AG04449 (cell line): ENCODE results near the gene ATXN2.

ENCODE experiments used
- CTCF ChIA-PET: fragments of 350-600 bp; formaldehyde crosslinking; extraction: SDS; loops from one replicate; lab custom pipeline; 2021; ENCODE audit warnings: antibody characterized with exemption; lab: Yijun Ruan, JAX
- POLR2A ChIA-PET: fragments of 400-600, 350-600 bp; formaldehyde crosslinking; extraction: SDS; loops from one replicate; lab custom pipeline; 2020; ENCODE audit warnings: antibody characterized with exemption, inconsistent platforms; lab: Yijun Ruan, JAX
- DNase-seq: peaks from one replicate; pipeline ENCODE4 v3.0.0-alpha.2; 2010; ENCODE audit warnings: low read depth, low spot score
- H3K4me3 ChIP-seq: 2 replicates; pipeline ENCODE4 v1.5.1; 2011; ENCODE audit warnings: low read depth, mild to moderate bottlenecking, control low read depth, low read length
- TF ChIP-seq, protein P1 (sequence below): IDR thresholded peaks from one replicate; pipeline ENCODE4 v1.5.1; 2011; ENCODE audit warnings: mild to moderate bottlenecking, moderate library complexity, low read length, control low read depth, inconsistent platforms; ENCODE audit not compliant: insufficient read depth; ENCODE audit errors: missing control alignments

Gene ATXN2

DNA sequence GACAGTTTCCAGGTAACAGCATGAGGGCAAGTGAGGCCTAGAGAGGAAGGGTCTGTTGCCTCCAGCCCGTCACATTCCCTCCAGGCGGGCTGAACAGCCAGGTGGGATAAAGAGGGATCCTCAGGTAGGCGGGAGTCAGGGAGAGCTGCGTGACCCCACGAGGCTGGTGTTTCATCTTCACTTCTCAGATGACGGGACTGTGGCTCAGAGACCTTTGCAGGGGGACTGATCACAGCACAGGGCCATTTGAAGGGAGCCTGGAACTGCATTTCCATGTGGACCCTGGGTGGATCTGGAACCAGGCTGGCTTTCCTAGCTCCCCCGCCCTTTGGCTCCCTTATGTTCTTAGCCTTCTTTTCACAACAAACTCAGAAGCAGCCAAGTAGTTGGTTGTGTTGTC, 156.0 kb downstream of the ATXN2 start:
- TF ChIP-seq, protein P1, sequence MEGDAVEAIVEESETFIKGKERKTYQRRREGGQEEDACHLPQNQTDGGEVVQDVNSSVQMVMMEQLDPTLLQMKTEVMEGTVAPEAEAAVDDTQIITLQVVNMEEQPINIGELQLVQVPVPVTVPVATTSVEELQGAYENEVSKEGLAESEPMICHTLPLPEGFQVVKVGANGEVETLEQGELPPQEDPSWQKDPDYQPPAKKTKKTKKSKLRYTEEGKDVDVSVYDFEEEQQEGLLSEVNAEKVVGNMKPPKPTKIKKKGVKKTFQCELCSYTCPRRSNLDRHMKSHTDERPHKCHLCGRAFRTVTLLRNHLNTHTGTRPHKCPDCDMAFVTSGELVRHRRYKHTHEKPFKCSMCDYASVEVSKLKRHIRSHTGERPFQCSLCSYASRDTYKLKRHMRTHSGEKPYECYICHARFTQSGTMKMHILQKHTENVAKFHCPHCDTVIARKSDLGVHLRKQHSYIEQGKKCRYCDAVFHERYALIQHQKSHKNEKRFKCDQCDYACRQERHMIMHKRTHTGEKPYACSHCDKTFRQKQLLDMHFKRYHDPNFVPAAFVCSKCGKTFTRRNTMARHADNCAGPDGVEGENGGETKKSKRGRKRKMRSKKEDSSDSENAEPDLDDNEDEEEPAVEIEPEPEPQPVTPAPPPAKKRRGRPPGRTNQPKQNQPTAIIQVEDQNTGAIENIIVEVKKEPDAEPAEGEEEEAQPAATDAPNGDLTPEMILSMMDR, result no peak
- POLR2A ChIA-PET, result no interaction called here
- H3K4me3 ChIP-seq, result no peak overlapping the region
- CTCF ChIA-PET, result interaction anchor here (1.0 to 33.6 kb wide), 7 partner anchors 8 to 41 kb away, joined by 3 to 899 read pairs (median 5); partner anchors contain the start of gene SH2B3
- no peak for DNase-seq

DNA sequence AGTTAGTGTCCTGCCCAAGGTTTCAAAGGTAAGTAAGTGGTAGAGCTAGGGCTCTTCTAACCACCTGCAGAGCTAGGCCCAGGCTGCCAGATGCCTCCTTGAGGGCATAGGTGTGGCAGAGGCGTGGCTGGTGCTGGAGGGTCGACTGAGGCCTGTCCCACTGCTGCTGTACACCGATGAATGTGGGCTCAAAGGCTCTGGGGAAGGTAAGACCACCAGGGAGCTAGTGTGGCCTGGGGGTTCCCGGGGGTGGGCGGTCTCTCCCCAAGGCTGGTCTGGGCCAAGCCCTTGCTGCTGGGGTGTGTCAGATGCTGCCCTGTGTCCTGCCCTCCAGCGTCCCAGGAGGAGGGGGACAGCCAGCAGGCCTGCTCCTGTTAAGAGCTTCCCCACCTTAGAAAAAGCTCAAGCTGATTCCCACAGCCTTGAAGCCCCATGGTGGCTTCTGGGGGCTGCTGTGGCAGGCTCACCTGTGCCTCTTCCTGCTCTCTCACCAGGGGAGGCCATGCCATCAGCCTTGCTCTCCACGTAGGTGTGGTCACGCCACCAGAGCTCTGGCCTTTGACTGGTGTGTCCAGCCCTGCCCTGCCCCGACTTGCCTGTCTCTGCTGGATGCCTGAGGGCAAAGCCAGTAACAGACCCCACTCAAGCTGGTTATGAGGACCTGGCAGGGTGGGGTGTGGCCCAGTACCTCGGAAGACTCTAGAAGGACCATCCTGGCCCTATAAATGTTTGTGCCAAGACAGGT, 156.6 kb downstream of the ATXN2 start:
- no peak overlapping the region for H3K4me3 ChIP-seq
- CTCF ChIA-PET, result interaction anchor here (1.0 to 33.6 kb wide), 7 partner anchors 8 to 40 kb away, joined by 3 to 899 read pairs (median 5); partner anchors contain the start of gene SH2B3
- TF ChIP-seq, protein P1, result no peak
- POLR2A ChIA-PET, result no interaction called here
- DNase-seq, result no peak

DNA sequence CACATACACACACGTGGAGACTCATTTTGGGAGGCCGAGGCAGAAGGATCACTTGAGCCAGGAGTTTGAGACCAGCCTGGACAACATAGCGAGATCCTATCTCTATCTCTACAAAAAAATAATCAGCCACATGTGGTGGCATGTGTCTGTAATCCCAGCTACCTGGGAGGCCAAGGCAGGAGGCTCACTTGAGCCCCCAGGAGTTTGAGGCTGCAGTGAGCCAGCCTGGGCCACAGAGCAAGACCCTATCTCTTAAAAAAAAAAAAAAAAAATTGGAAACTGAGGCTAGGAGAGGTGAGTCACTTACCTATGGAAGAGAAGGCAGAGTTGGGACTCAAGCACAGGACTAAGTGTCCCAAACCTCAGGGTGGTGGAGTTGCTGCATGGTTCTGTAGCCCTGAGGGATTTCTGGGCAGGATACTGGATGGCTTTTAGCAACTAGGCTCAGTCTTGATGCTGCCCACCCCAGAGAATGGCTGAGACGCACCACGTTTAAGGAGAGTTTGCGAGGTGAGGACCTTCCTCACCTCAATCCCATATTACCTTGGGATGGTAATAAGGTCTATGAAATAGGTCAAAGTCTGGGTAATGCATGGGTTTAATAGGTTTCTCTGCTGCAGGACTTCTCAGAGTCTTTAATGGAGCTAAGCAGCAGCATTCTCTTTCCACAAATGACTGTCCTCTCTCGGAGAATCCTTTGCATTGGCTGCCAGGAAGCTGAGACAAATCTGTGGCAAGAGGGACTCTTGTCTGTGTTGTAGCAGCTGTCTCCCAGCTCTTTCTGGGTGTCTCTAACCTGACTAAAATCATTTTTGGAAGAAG, 157.8 kb downstream of the ATXN2 start:
- no peak overlapping the region for H3K4me3 ChIP-seq
- TF ChIP-seq, protein P1, result no peak
- ChIA-PET CTCF (interaction anchor here (1.8 to 33.6 kb wide), 3 partner anchors 12 to 39 kb away, joined by 5 to 899 read pairs (median 158); partner anchors contain the start of gene SH2B3), POLR2A (no interaction called here)
- no peak for DNase-seq

DNA sequence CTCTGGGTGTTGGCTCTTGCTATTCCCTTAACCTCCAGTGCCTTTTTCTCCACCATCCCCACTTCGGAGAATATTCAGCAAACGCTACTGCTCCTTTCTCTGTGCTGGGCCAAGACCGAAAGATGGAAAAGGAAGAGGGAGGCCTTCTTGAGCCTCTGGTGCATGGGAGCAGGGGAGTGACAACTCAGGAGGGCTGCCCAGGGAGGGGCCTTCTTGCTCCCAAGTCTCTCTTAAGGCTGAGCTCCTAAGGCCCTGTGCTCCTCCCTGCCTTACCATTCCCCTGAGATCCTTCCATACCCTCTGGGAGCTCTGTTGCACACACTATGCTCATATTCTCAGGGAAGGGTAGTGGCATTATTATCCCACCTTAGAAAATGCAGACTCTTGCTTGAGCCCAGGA, 158.5 kb downstream of the ATXN2 start:
- POLR2A ChIA-PET, result no interaction called here

DNA sequence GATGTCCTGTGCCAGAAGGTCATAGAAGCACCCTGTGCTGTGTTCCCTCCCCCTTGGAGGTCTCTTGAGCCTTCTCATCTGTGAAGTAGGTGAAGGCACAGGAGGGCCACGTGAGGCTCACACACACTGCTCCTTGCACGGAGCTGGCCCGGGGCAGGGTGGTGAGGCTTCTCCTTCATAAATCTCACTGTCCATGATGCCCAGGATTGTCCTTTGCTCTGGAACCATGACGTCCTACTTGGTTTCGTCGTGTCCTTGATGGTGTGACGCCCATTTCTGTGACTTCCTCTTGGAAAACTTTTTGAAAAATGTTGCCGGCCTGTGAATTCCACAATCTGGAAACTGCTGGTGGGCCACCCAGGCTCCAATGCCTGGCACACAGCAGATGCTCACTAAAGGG, 159.0 kb downstream of the ATXN2 start:
- DNase-seq, result no peak
- CTCF ChIA-PET, result interaction anchor here (11.1 to 33.6 kb wide), 2 partner anchors 13 to 38 kb away, joined by 158 to 899 read pairs; partner anchors contain the start of gene SH2B3

More for the DNA sequence above, 158.5 kb downstream of the ATXN2 start:
- H3K4me3 ChIP-seq, result no peak overlapping the region
- TF ChIP-seq, protein P1, result no peak
- CTCF ChIA-PET, result interaction anchor here (11.1 to 33.6 kb wide), 2 partner anchors 12 to 39 kb away, joined by 158 to 899 read pairs; partner anchors contain the start of gene SH2B3
- no peak for DNase-seq

More for the DNA sequence above, 159.0 kb downstream of the ATXN2 start:
- H3K4me3 ChIP-seq, result no peak overlapping the region
- POLR2A ChIA-PET, result no interaction called here
- TF ChIP-seq, protein P1, result no peak
